ENCODE results near the gene LVRN. TPM values are rescaled to one million over a fixed set of nuclear protein-coding genes. Genes with fewer than 3 reads are reported as not detected.

LVRN gene
- total RNA-seq, 3 donors from 2014 or later, result 2.6 to 72.3 (median 3.3) TPM

DNA sequence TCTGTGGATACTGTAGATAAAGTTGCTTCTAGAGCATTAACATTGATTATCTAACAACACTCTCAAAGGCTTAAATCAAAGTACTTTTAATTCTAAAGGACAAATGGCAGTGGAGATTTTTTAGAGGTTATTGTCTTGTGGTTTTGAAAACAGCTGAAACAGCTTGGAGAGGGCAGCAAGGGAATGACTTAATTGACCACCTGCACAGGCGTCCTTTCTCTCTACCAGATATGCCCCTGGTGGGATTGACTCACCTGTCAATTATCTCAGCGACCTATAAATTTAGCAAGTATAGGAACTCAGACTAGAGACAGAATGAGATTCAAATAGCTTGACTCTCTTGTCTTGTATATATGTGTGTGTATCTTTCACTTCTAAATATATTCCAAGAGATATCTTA is 83.5 kb downstream of the LVRN start:
- H3K4me1 ChIP-seq, result no peaks in the 10 kb centered on the region
- H3K4me3 ChIP-seq, result no peak overlapping the region
- no peaks in the 10 kb centered on the region for H3K36me3 ChIP-seq
- DNase-seq (ENCODE audit: low spot score in 2 of 2), result no peak
- intact Hi-C loops (cut with DNase I; ENCODE audit: low total_unique reads), result loop anchor here (2.0 kb wide), 1 partner anchor 379 kb away; no protein-coding TSS in a partner anchor
- H3K9me3 ChIP-seq, result no peaks in the 10 kb centered on the region
- H3K27me3 ChIP-seq, result no peaks in the 10 kb centered on the region
- TF ChIP-seq POLR2A (IDR thresholded peaks at IDR 0.05) (no peak), POLR2AphosphoS5 (IDR thresholded peaks at IDR 0.05) (no peak)
- TF ChIP-seq, protein P1, sequence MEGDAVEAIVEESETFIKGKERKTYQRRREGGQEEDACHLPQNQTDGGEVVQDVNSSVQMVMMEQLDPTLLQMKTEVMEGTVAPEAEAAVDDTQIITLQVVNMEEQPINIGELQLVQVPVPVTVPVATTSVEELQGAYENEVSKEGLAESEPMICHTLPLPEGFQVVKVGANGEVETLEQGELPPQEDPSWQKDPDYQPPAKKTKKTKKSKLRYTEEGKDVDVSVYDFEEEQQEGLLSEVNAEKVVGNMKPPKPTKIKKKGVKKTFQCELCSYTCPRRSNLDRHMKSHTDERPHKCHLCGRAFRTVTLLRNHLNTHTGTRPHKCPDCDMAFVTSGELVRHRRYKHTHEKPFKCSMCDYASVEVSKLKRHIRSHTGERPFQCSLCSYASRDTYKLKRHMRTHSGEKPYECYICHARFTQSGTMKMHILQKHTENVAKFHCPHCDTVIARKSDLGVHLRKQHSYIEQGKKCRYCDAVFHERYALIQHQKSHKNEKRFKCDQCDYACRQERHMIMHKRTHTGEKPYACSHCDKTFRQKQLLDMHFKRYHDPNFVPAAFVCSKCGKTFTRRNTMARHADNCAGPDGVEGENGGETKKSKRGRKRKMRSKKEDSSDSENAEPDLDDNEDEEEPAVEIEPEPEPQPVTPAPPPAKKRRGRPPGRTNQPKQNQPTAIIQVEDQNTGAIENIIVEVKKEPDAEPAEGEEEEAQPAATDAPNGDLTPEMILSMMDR (IDR thresholded peaks at IDR 0.05), result no peak
- no peak overlapping the region for H3K27ac ChIP-seq

DNA sequence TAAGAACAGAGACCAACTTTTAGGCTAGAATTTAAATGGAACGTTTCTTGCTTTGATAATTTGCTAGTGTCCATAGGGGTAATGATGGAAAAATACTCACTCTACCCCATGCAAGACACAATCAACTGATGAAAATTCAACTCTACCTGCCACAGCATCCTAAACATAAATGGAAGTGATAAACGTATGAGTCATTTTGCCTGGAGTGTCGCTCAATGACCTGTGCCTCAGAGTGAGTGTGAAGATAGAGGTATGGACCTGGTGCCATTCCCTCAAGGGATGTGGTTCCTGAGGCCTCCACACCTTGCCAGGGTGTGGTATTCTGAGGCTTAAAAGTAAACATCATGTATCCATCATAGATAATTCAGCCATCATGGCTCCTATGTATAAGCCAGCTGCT is 84.0 kb downstream of the LVRN start:
- intact Hi-C loops (cut with DNase I; ENCODE audit: low total_unique reads), result loop anchor here (2.0 kb wide), 1 partner anchor 379 kb away; no protein-coding TSS in a partner anchor
- TF ChIP-seq POLR2A (IDR thresholded peaks at IDR 0.05) (no peak), POLR2AphosphoS5 (IDR thresholded peaks at IDR 0.05) (no peak)
- TF ChIP-seq, protein P1 (IDR thresholded peaks at IDR 0.05), result no peak
- no peaks in the 10 kb centered on the region for H3K36me3 ChIP-seq
- H3K4me3 ChIP-seq, result no peak overlapping the region
- H3K4me1 ChIP-seq, result no peaks in the 10 kb centered on the region
- no peak overlapping the region for H3K27ac ChIP-seq
- H3K27me3 ChIP-seq, result no peaks in the 10 kb centered on the region
- no peaks in the 10 kb centered on the region for H3K9me3 ChIP-seq
- DNase-seq (ENCODE audit: low spot score in 2 of 2), result no peak

DNA sequence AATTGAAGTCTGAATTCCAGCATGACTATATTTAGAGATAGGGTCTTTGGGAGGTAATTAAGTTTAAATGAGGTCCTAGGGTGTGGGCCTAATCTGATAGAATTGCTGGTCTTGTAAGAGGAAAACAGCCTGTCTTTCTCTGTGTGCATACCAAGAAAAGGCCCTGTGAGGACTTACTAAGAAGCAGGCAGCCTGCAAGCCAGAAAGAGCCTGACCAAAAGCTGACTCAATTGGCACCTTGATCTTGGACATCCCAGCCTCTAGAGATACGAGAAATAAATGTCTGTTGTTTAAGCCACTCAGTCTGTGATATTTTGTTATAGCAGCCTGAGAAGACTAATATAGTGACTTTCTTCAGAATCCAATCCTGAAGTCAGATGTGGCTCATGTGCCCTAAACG is 84.5 kb downstream of the LVRN start:
- Histone ChIP-seq H3K9me3 (no peaks in the 10 kb centered on the region), H3K36me3 (no peaks in the 10 kb centered on the region), H3K27me3 (no peaks in the 10 kb centered on the region), H3K27ac (no peak overlapping the region), H3K4me3 (no peak overlapping the region), H3K4me1 (no peaks in the 10 kb centered on the region)
- intact Hi-C loops (cut with DNase I; ENCODE audit: low total_unique reads), result loop anchor here (2.0 kb wide), 1 partner anchor 380 kb away; no protein-coding TSS in a partner anchor
- no peak for DNase-seq (ENCODE audit: low spot score in 2 of 2)
- TF ChIP-seq POLR2A (IDR thresholded peaks at IDR 0.05), result no peak
- no peak for TF ChIP-seq POLR2AphosphoS5 (IDR thresholded peaks at IDR 0.05)
- TF ChIP-seq, protein P1 (IDR thresholded peaks at IDR 0.05), result no peak

DNA sequence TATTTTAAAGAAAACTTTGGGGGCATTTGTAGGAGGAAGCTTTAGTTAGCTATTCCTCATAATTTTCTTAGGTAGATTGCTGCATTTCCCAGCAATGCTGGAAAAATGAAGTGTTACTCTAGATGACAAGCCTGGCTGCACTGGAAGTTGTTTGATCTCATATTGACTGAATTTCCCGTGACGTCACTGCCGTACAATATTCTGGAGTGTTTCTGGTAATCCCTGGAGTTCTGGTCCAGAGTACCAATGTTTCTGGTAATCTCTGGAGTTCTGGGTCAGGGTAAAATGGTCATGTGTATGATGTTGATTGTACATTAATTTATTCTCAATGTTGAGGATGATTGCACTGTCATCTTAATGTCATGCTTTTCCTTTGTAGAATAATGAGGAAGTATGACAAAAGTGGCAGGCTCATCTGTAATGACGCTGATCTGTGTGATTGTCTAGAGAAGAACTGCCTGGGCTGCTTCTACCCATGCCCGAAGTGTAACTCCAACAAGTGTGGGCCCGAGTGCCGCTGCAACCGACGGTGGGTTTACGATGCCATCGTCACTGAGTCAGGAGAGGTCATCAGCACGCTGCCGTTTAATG is 96.2 kb downstream of the LVRN start:
- no peak for DNase-seq (ENCODE audit: low spot score in 2 of 2)
- H3K36me3 ChIP-seq, result no peaks in the 10 kb centered on the region
- intact Hi-C loops (cut with DNase I; ENCODE audit: low total_unique reads), result no loop called here
- H3K27ac ChIP-seq, result no peak overlapping the region
- no peaks in the 10 kb centered on the region for H3K9me3 ChIP-seq
- H3K27me3 ChIP-seq, result no peaks in the 10 kb centered on the region
- H3K4me1 ChIP-seq, result no peaks in the 10 kb centered on the region
- no peak overlapping the region for H3K4me3 ChIP-seq
- TF ChIP-seq, protein P1 (IDR thresholded peaks at IDR 0.05), result no peak
- TF ChIP-seq POLR2AphosphoS5 (IDR thresholded peaks at IDR 0.05) (no peak), POLR2A (IDR thresholded peaks at IDR 0.05) (no peak)

DNA sequence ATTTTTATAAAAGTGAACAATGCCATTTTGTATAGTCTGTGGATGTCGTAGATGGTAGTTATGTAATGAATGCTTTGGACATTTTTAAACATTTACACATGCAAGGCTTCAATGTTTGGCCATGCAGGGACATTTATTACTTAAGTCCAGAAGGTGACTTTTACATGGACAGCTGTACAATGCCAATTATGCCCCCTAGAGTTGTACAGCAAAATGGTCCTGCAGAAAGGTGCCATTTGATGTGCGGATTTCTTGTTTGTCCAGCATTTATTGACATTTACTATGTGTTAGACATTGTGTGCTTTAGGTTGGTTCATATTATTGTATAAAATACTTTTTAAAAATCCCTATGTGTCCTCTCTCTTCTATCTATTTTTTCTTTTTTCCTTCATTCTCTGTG is 100.1 kb downstream of the LVRN start:
- no peak overlapping the region for H3K27ac ChIP-seq
- no peak overlapping the region for H3K4me3 ChIP-seq
- H3K36me3 ChIP-seq, result no peaks in the 10 kb centered on the region
- H3K9me3 ChIP-seq, result no peaks in the 10 kb centered on the region
- no peaks in the 10 kb centered on the region for H3K4me1 ChIP-seq
- H3K27me3 ChIP-seq, result no peaks in the 10 kb centered on the region
- no peak for DNase-seq (ENCODE audit: low spot score in 2 of 2)
- intact Hi-C loops (cut with DNase I; ENCODE audit: low total_unique reads), result no loop called here
- TF ChIP-seq POLR2A (IDR thresholded peaks at IDR 0.05) (no peak), POLR2AphosphoS5 (IDR thresholded peaks at IDR 0.05) (no peak)
- TF ChIP-seq, protein P1 (IDR thresholded peaks at IDR 0.05), result no peak
